GM23338 (cell line): ENCODE measurements around the gene MAPK13. TPM values are rescaled to one million over a fixed set of nuclear protein-coding genes. Genes with fewer than 3 reads are reported as not detected.

Experiments used
- ATAC-seq: fragments of 200-7000 bp; cut with Tn5 transposase; 3 replicates; pipeline ENCODE4 v1.9.1; 2020
- DNase-seq: peaks from one replicate; pipeline ENCODE4 v3.0.0-alpha.2; 2015; ENCODE audit warnings: low spot score
- H2AFZ ChIP-seq: fragments of 200-600 bp; sonication (generic); 2 replicates; pipeline ENCODE4 v1.8.0; 2016; ENCODE audit warnings: antibody characterized with exemption, mild to moderate bottlenecking, moderate library complexity
- H3F3A ChIP-seq: fragments of 200-600 bp; sonication (generic); replicated peaks from 2 replicates; pipeline ENCODE4 v1.8.0; 2017; ENCODE audit warnings: antibody characterized with exemption, mixed run types, low read depth
- H3K27ac ChIP-seq: fragments of 200-600 bp; sonication (generic); 2 replicates; pipeline ENCODE4 v1.6.1; 2016; ENCODE audit warnings: low read depth
- H3K27me3 ChIP-seq: fragments of 200-600 bp; sonication (generic); 2 replicates; pipeline ENCODE4 v1.8.0; 2016; ENCODE audit warnings: mild to moderate bottlenecking, mixed run types, moderate library complexity; ENCODE audit not compliant: insufficient read depth
- H3K36me3 ChIP-seq: fragments of 200-600 bp; sonication (generic); 2 replicates; pipeline ENCODE4 v1.8.0; 2016; ENCODE audit warnings: mild to moderate bottlenecking; ENCODE audit not compliant: insufficient read depth
- H3K4me1 ChIP-seq: fragments of 200-600 bp; sonication (generic); 2 replicates; pipeline ENCODE4 v1.8.0; 2016; ENCODE audit warnings: mild to moderate bottlenecking, moderate library complexity; ENCODE audit not compliant: insufficient read depth
- H3K4me2 ChIP-seq: fragments of 200-600 bp; sonication (generic); 2 replicates; pipeline ENCODE4 v1.7.1; 2017; ENCODE audit warnings: mixed run types
- H3K4me3 ChIP-seq: fragments of 200-600 bp; sonication (generic); 2 replicates; pipeline ENCODE4 v1.6.1; 2016; ENCODE audit warnings: mixed run types
- H3K79me2 ChIP-seq: fragments of 200-600 bp; sonication (generic); replicated peaks from 2 replicates; pipeline ENCODE4 v1.8.0; 2017; ENCODE audit warnings: mild to moderate bottlenecking; ENCODE audit not compliant: insufficient read depth
- H3K9me2 ChIP-seq: fragments of 200-600 bp; sonication (generic); 2 replicates; pipeline ENCODE4 v1.8.0; 2017; ENCODE audit not compliant: insufficient read depth
- H4K20me1 ChIP-seq: fragments of 200-600 bp; sonication (generic); replicated peaks from 2 replicates; pipeline ENCODE4 v1.8.0; 2017; ENCODE audit warnings: mild to moderate bottlenecking; ENCODE audit not compliant: insufficient read depth
- H3K27ac Mint-ChIP-seq: 2 replicates; pipeline ENCODE4 v1.8.0; 2020; ENCODE audit warnings: inconsistent platforms, mild to moderate bottlenecking, moderate library complexity, mixed read lengths
- H3K27me3 Mint-ChIP-seq: 3 replicates; pipeline ENCODE4 v1.8.0; 2022; ENCODE audit warnings: low read depth, mild to moderate bottlenecking, moderate library complexity, mixed read lengths, inconsistent platforms; ENCODE audit not compliant: insufficient read depth, poor library complexity
- H3K36me3 Mint-ChIP-seq: 3 replicates; pipeline ENCODE4 v1.8.0; 2021; ENCODE audit warnings: low read depth, mild to moderate bottlenecking, inconsistent platforms, moderate library complexity, mixed read lengths
- H3K4me1 Mint-ChIP-seq: 3 replicates; pipeline ENCODE4 v1.8.0; 2020; ENCODE audit warnings: mild to moderate bottlenecking, inconsistent platforms, mixed read lengths
- H3K4me3 Mint-ChIP-seq: 3 replicates; pipeline ENCODE4 v1.8.0; 2021; ENCODE audit warnings: moderate library complexity, mild to moderate bottlenecking, inconsistent platforms, mixed read lengths
- H3K9me3 Mint-ChIP-seq: 3 replicates; pipeline ENCODE4 v1.8.0; 2020; ENCODE audit warnings: moderate library complexity, mild to moderate bottlenecking, inconsistent platforms, mixed read lengths
- CREB1 ChIP-seq: fragments of 250-450 bp; sonication (Bioruptor Pico); IDR thresholded peaks from 2 replicates; pipeline ENCODE4 v1.5.0; 2020; ENCODE audit warnings: low read depth, mild to moderate bottlenecking, moderate library complexity
- EZH2 ChIP-seq: fragments of 200-600 bp; sonication (generic); IDR thresholded peaks from one replicate; pipeline ENCODE4 v1.8.0; 2017; ENCODE audit warnings: antibody characterized with exemption, mild to moderate bottlenecking, low read depth; ENCODE audit not compliant: unreplicated experiment
- EZH2phosphoT487 ChIP-seq: fragments of 200-600 bp; sonication (generic); IDR thresholded peaks from one replicate; pipeline ENCODE4 v1.8.1; 2018; ENCODE audit warnings: antibody characterized with exemption; ENCODE audit not compliant: unreplicated experiment
- JUNB ChIP-seq: IDR thresholded peaks from one replicate; pipeline ENCODE4 v1.6.1; 2016; ENCODE audit warnings: antibody characterized with exemption; ENCODE audit not compliant: unreplicated experiment
- NANOG ChIP-seq: IDR thresholded peaks from 2 replicates; pipeline ENCODE4 v1.6.1; 2016; ENCODE audit warnings: antibody characterized with exemption, borderline replicate concordance
- POLR2AphosphoS5 ChIP-seq: IDR thresholded peaks from 2 replicates; pipeline ENCODE4 v1.6.1; 2016; ENCODE audit warnings: antibody characterized with exemption, low read depth
- ZNF114 ChIP-seq: fragments of 250-450 bp; sonication (Bioruptor Pico); IDR thresholded peaks from 2 replicates; pipeline ENCODE4 v1.5.0; 2020; ENCODE audit warnings: mild to moderate bottlenecking, moderate library complexity
- ZNF462 ChIP-seq: fragments of 250-450 bp; sonication (Bioruptor Pico); IDR thresholded peaks from 2 replicates; pipeline ENCODE4 v1.5.0; 2020; ENCODE audit warnings: mild to moderate bottlenecking, moderate library complexity
- polyA plus RNA-seq: library from polyadenylated mRNA; unstranded; fragments of >200 nt; fragmentation: Nextera tagmentation; extraction: Ambion mirVana; gene quantifications from 2 replicates; pipeline ENCODE4 v1.2.1, GENCODE V29; 2016
- total RNA-seq: library from RNA; depleted of rRNA; stranded (reverse); fragments of >200 nt; shearing (Covaris generic); gene quantifications from 2 replicates; pipeline ENCODE4 v1.2.3, GENCODE V29; 2014
- TF ChIP-seq, protein P1 (sequence below), 2 experiments: fragments of 200-600 bp in 1 of 2; sonication (generic) in 1 of 2; conservative IDR thresholded peaks; 2 replicates each; pipeline versions ENCODE4 v1.5.1 to v1.6.1; 2016 to 2017; ENCODE audit warnings: antibody characterized with exemption in 2 of 2, low read depth in 2 of 2, mild to moderate bottlenecking in 2 of 2, moderate library complexity in 1 of 2
- TF ChIP-seq, protein P2 (sequence below): IDR thresholded peaks from 2 replicates; pipeline ENCODE4 v1.6.1; 2016; ENCODE audit warnings: antibody characterized with exemption

MAPK13 gene
- total and polyA plus RNA-seq, 2 experiments from 2014 or later = 6.3 to 12.3 TPM

GRCh38 chr6:36109092-36109491, 21.2 kb upstream of the MAPK13 start:
- Histone ChIP-seq H3K4me2 (no peak overlapping the region), H3K4me1 (no peaks in the 10 kb centered on the region), H3K4me3 (no peak overlapping the region), H3K36me3 (no peaks in the 10 kb centered on the region), H3K27me3 (no peaks in the 10 kb centered on the region), H2AFZ (no peak overlapping the region), H3K9me2 (no peaks in the 10 kb centered on the region), H3K27ac (no peak overlapping the region), H4K20me1 (no peaks in the 10 kb centered on the region; the same call in 1 of the 2 replicates), H3K79me2 (no peaks in the 10 kb centered on the region), H3F3A (no peaks in the 10 kb centered on the region)
- DNase-seq (no peak), ATAC-seq (no peak)
- no peak overlapping the region for H3K27ac Mint-ChIP-seq
- H3K4me3 Mint-ChIP-seq = no peak overlapping the region
- H3K4me1 Mint-ChIP-seq = peaks cover 12% of the 10 kb centered on the region; the same call in 2 of the 3 replicates
- no peak for TF ChIP-seq CREB1
- TF ChIP-seq, protein P1, sequence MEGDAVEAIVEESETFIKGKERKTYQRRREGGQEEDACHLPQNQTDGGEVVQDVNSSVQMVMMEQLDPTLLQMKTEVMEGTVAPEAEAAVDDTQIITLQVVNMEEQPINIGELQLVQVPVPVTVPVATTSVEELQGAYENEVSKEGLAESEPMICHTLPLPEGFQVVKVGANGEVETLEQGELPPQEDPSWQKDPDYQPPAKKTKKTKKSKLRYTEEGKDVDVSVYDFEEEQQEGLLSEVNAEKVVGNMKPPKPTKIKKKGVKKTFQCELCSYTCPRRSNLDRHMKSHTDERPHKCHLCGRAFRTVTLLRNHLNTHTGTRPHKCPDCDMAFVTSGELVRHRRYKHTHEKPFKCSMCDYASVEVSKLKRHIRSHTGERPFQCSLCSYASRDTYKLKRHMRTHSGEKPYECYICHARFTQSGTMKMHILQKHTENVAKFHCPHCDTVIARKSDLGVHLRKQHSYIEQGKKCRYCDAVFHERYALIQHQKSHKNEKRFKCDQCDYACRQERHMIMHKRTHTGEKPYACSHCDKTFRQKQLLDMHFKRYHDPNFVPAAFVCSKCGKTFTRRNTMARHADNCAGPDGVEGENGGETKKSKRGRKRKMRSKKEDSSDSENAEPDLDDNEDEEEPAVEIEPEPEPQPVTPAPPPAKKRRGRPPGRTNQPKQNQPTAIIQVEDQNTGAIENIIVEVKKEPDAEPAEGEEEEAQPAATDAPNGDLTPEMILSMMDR (conservative IDR thresholded peaks at IDR 0.05; ENCODE audit: low read depth in 2 of 2) = no peak
- no peak for TF ChIP-seq EZH2phosphoT487
- no peak for TF ChIP-seq ZNF462 (CRISPR knock-in tag)
- no peak for TF ChIP-seq NANOG
- TF ChIP-seq POLR2AphosphoS5 = no peak
- TF ChIP-seq, protein P2, sequence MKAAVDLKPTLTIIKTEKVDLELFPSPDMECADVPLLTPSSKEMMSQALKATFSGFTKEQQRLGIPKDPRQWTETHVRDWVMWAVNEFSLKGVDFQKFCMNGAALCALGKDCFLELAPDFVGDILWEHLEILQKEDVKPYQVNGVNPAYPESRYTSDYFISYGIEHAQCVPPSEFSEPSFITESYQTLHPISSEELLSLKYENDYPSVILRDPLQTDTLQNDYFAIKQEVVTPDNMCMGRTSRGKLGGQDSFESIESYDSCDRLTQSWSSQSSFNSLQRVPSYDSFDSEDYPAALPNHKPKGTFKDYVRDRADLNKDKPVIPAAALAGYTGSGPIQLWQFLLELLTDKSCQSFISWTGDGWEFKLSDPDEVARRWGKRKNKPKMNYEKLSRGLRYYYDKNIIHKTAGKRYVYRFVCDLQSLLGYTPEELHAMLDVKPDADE = no peak
- no peak for TF ChIP-seq EZH2
- no peak for TF ChIP-seq JUNB
- TF ChIP-seq ZNF114 = no peak
- peaks cover 7% of the 10 kb centered on the region for H3K27me3 Mint-ChIP-seq
- no peaks in the 10 kb centered on the region for H3K9me3 Mint-ChIP-seq
- peaks cover 10% of the 10 kb centered on the region; the same call in 1 of the 3 replicates for H3K36me3 Mint-ChIP-seq
